Stimulated activated naive CD8-positive, alpha-beta T cell treated with anti-CD3 and anti-CD28 coated beads, Interleukin-15, amount 100 ng/mL, for 72 hours (primary cell): ENCODE measurements around the gene HCFC1R1.
A peak's percentile ranks its signal among the peaks of the same experiment; 100 is the strongest.

ENCODE experiments used
- ATAC-seq: fragments of 150-1000 bp; cut with Tn5 transposase; 2 replicates; pipeline ENCODE4 v1.10.0; 2021; ENCODE audit warnings: mild to moderate bottlenecking, moderate library complexity
- DNase-seq, 2 donors: peaks; one replicate each; pipeline ENCODE4 v3.0.0; 2021 to 2022
- H3K27ac Mint-ChIP-seq, 2 donors: one replicate each; pipeline ENCODE4 v1.8.0; 2022; ENCODE audit warnings: mild to moderate bottlenecking in 2 of 2, mixed read lengths in 2 of 2, moderate library complexity in 2 of 2
- H3K27me3 Mint-ChIP-seq: one replicate; pipeline ENCODE4 v1.8.0; 2022; ENCODE audit warnings: mixed read lengths
- H3K4me1 Mint-ChIP-seq: one replicate; pipeline ENCODE4 v1.8.0; 2022; ENCODE audit warnings: mild to moderate bottlenecking, mixed read lengths
- H3K4me3 Mint-ChIP-seq, 2 donors: one replicate each; pipeline ENCODE4 v1.8.0; 2022; ENCODE audit warnings: mild to moderate bottlenecking in 2 of 2, mixed read lengths in 2 of 2, moderate library complexity in 1 of 2
- H3K9me3 Mint-ChIP-seq, 2 donors: one replicate each; pipeline ENCODE4 v1.8.0; 2022; ENCODE audit warnings: mixed read lengths in 2 of 2

HCFC1R1 gene

GRCh38 chr16:3020604-3021448 is 2.9 kb downstream of the HCFC1R1 start:
- ATAC-seq (peak; percentile 40), DNase-seq (peak; percentile 53 to 59)
- Mint-ChIP-seq H3K9me3 (no peaks in the 10 kb centered on the region), H3K27ac (peak overlapping the region; percentile 69 to 96), H3K4me1 (peaks cover 76% of the 10 kb centered on the region), H3K4me3 (peak overlapping the region; percentile 85), H3K27me3 (peaks cover 35% of the 10 kb centered on the region)

- ATAC-seq (peak; percentile 29), DNase-seq (peak; percentile 68 to 70)
- H3K4me3 Mint-ChIP-seq = peak within 1 kb of the TSS; percentile 85
- peaks cover 70% of the 10 kb centered on the region for H3K4me1 Mint-ChIP-seq
- H3K27ac Mint-ChIP-seq = peak within 1 kb of the TSS; percentile 69 to 96
- peaks cover 35% of the 10 kb centered on the region for H3K27me3 Mint-ChIP-seq
- H3K9me3 Mint-ChIP-seq = no peaks in the 10 kb centered on the region
Observed at GRCh38 chr16:3020247-3020603, 3.5 kb downstream of the HCFC1R1 start, which contains the start of gene TNFRSF12A. Gene TNFRSF12A, plus strand, starts transcription at chr16:3020368. Its CDS starts 30 bp downstream, at chr16:3020398.

DNA sequence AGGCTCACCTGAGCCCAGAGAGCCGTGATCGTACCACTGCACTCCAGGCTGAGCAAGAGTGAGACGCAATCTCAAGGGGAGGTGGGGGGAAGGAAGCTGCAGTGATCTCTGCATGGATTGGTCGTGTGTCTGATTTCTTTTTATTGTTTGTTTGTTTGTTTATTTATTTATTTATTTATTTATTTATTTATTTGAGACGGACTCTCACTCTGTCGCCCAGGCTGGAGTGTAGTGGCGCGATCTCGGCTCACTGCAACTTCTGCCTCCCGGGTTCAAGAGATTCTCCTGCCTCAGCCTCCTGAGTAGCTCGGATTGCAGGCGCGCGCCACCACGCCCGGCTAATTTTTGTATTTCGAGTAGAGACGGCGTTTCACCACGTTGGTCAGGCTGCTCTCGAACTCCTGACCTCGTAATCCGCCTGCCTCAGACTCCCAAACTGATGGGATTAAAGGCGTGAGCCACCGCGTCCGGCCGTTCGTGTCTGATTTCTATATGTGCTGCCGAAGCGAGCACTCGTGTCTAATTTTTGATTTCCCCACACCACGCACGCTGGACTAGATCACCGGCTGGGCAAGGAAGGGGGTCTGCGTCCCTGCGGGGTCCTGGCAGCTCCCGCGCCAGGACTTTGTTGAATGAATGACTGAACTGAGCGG is 4.0 kb downstream of the HCFC1R1 start:
- H3K27me3 Mint-ChIP-seq = peaks cover 36% of the 10 kb centered on the region
- no peaks in the 10 kb centered on the region for H3K9me3 Mint-ChIP-seq
- ATAC-seq (no peak), DNase-seq (no peak)
- peaks cover 66% of the 10 kb centered on the region for H3K4me1 Mint-ChIP-seq
- H3K27ac Mint-ChIP-seq = no peak overlapping the region
- H3K4me3 Mint-ChIP-seq = peak overlapping the region; percentile 85

DNA sequence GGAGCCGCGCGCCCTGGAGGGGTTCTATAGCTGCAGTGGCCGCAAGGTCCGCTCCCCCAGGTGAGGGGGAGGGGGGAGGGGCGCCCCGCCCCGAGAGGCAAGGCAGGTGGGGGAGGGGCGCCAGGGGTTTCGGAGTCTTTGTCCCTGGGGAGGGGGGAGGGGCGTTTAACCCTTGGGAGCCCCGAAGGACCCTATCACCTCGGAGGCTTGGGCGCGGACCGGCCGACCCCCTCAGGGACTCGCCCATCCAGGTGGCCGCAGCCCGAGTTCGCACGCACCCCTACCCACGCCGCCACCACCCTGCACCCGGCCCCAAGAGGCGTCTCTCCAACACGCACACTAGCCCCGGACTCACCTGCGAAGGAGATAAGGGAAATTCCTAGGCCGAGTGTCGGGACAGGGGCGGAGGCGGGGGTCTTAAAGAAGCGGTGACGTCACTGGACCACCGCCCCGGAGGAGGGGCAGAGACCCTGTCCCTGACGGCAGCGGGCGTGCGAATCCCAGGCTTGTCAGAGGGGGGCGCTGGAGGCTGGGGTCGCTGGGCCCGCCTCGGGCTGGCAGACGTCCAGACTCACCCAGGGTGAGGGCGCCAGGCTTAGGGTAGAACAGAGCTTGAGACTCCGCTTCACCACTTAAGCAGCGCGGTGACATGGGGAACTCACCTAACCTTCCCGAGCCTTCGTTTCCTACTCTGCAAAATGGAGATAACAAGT is 5.8 kb downstream of the HCFC1R1 start, which contains the start of gene CLDN6:
CLDN6 (minus strand) TSS at position 390 of the 713 bp plus-strand sequence. CDS start 2,162 bp downstream, outside the sequence.
- DNase-seq (peak; percentile 46 to 60), ATAC-seq (no peak)
- Mint-ChIP-seq H3K4me3 (peak within 1 kb of the TSS in 1 of 2 donors; percentile 46), H3K4me1 (peaks cover 52% of the 10 kb centered on the region), H3K27me3 (peaks cover 53% of the 10 kb centered on the region), H3K27ac (no peak within 1 kb of the TSS), H3K9me3 (no peaks in the 10 kb centered on the region)

DNA sequence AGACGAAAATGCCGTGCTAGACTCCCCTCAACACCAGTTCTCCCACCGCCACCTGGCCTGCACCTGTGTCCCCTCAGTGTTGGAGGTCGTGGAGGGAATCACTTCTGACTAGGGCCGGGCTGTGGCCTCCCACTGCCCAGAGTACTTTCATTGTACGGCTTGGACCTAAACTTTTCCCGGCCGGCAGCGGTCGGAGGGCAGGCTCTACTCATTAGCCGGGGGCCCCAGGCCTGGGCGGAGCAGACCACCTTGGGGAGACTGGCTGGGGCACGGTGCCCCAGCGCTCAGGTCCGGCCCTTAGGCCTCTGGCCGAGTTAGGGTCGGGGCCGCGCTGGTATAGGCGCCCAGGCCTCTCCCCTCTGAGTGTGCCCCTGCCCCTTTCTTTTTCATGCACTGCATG is 6.4 kb downstream of the HCFC1R1 start:
- ATAC-seq = no peak
- no peaks in the 10 kb centered on the region for H3K9me3 Mint-ChIP-seq

DNA sequence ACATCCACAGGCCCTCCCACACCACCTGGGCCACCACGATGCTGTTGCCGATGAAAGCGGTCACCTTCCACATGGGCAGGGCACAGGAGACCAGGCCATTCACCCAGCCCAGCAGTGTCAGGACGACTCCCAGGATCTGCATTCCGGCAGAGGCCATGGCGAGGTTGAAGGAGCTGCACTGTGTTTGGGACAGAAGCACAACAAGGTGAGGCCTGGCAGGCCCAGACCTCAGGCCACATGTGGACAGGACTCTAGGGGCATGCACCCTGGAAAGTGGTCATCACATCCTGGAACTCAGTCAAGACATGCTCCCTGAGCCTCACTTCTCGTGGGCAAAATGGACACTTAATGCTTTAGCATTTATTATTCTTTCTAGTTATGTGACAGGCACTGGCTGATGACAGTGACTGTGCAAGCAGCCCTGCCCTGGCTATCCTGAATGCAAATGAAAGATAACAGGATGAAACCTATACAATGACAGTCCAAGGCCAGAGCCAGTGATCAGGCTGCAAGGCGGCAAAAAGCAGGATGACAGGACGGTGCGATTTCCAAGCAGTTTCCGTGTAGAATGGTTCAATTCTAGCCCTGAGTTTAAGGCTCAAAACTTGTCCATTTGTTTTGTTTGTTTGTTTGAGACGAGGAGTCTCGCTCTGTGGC is 7.7 kb downstream of the HCFC1R1 start:
- no peak overlapping the region for H3K4me3 Mint-ChIP-seq
- ATAC-seq (no peak), DNase-seq (no peak)
- H3K27me3 Mint-ChIP-seq = peaks cover 72% of the 10 kb centered on the region
- no peaks in the 10 kb centered on the region for H3K9me3 Mint-ChIP-seq
- no peak overlapping the region for H3K27ac Mint-ChIP-seq
- peaks cover 36% of the 10 kb centered on the region for H3K4me1 Mint-ChIP-seq

More for the DNA sequence above, 6.4 kb downstream of the HCFC1R1 start:
- Mint-ChIP-seq H3K4me3 (no peak overlapping the region), H3K4me1 (peaks cover 48% of the 10 kb centered on the region), H3K27ac (no peak overlapping the region), H3K27me3 (peaks cover 59% of the 10 kb centered on the region)
- DNase-seq = no peak

DNA sequence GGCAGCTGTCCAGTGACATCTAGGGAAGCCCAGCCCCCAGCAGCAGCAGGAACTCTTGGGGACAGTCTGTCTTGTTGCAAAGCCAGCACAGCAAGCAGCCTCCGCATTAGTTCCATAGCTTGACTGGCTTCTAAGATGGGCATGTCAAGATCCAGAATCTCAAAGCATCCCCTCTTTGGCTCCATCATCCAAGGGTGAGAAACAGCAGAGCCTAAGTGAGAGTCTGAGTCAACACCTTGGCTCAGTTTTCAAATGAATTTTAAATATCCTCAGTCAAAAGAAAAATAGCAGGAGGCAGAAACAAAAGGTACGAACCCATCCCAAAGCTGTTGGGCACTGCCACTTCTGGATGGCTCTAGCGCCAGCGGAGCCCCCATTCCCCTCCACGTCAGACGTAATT is 8.8 kb downstream of the HCFC1R1 start:
- no peak for DNase-seq
- Mint-ChIP-seq H3K27ac (no peak overlapping the region), H3K4me1 (peaks cover 26% of the 10 kb centered on the region), H3K9me3 (no peaks in the 10 kb centered on the region), H3K27me3 (peaks cover 68% of the 10 kb centered on the region), H3K4me3 (no peak overlapping the region)
- ATAC-seq = no peak

DNA sequence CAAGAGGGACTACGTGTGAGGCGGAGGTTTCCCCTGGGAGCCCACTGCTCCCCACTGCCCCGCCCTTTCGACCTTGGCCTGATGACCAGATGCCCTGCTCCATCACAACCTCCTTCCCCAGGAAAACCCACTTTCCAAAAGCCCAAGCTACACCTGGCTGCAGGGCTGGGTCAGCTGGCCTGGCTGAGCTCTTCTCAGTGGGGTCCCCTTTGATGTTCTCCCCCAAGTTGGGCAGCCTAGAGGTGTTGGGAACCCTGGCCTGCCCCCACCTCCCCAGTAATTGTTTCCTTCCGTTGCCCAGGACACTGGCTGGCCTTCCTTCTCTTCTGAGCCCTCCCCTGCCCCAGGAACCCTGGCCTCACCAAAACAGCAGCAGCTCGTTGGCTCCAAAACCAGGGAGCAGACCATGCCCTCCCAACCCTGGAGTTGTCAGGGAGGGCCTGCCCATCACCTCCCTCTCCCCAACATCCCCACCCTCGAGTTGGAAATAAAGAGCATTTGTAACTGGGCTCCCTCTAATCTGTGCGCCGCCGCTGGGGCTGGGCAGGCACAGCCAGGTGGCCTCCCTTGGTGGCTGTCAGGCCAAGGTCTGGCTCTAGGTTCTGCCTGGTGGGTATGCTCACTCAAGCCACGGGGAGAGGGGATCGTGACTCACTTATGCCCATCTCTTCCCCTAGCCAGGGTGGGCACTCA is 9.6 kb downstream of the HCFC1R1 start:
- Mint-ChIP-seq H3K9me3 (no peaks in the 10 kb centered on the region), H3K4me3 (no peak overlapping the region), H3K27ac (no peak overlapping the region), H3K4me1 (peaks cover 18% of the 10 kb centered on the region), H3K27me3 (peaks cover 62% of the 10 kb centered on the region)
- no peak for ATAC-seq
- DNase-seq = no peak

DNA sequence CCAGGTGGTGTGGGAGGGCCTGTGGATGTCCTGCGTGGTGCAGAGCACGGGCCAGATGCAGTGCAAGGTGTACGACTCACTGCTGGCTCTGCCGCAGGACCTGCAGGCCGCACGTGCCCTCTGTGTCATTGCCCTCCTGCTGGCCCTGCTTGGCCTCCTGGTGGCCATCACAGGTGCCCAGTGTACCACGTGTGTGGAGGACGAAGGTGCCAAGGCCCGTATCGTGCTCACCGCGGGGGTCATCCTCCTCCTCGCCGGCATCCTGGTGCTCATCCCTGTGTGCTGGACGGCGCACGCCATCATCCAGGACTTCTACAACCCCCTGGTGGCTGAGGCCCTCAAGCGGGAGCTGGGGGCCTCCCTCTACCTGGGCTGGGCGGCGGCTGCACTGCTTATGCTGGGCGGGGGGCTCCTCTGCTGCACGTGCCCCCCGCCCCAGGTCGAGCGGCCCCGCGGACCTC is 10.2 kb downstream of the HCFC1R1 start:
- H3K9me3 Mint-ChIP-seq = no peaks in the 10 kb centered on the region
- DNase-seq (no peak), ATAC-seq (no peak)
- peaks cover 59% of the 10 kb centered on the region for H3K27me3 Mint-ChIP-seq
- no peak overlapping the region for H3K4me3 Mint-ChIP-seq
- H3K27ac Mint-ChIP-seq = no peak overlapping the region
- peaks cover 17% of the 10 kb centered on the region for H3K4me1 Mint-ChIP-seq

- ATAC-seq = no peak
- peaks cover 59% of the 10 kb centered on the region for H3K27me3 Mint-ChIP-seq
- peak within 1 kb of the TSS in 1 of 2 donors; percentile 41 for H3K4me3 Mint-ChIP-seq
- H3K9me3 Mint-ChIP-seq = no peaks in the 10 kb centered on the region
- no peak within 1 kb of the TSS for H3K27ac Mint-ChIP-seq
- no peak for DNase-seq
- peaks cover 17% of the 10 kb centered on the region for H3K4me1 Mint-ChIP-seq
Observed at GRCh38 chr16:3012828-3013420, 10.8 kb downstream of the HCFC1R1 start, which contains the start of gene CLDN9. Gene CLDN9, plus strand, starts transcription at chr16:3012923. Its CDS starts 440 bp downstream, at chr16:3013363.

DNA sequence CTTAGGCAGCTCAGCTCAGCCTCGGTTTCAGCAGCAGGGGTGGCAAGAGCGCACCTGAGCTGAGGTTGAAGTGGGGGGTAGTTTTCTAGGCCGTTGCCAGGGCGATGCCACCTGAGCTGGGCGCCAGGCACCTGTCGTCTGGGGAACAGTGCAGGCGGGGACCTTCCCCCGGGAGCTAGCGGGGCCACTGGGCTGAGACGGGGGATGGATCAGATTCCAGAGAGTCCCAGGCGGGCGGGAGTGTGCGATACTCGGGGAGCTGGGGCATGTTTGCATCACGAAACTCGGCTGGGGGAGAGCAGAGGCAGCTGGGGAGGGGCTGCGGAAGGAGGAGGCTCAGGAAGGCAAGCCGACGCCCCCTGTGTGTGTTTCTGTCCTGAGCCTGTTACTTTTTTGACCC is 11.5 kb downstream of the HCFC1R1 start:
- DNase-seq (no peak), ATAC-seq (peak; percentile 3)
- no peak overlapping the region for H3K27ac Mint-ChIP-seq
- H3K27me3 Mint-ChIP-seq = peaks cover 59% of the 10 kb centered on the region
- peaks cover 22% of the 10 kb centered on the region for H3K4me1 Mint-ChIP-seq
- H3K9me3 Mint-ChIP-seq = no peaks in the 10 kb centered on the region
- peak overlapping the region in 1 of 2 donors; percentile 41 for H3K4me3 Mint-ChIP-seq

DNA sequence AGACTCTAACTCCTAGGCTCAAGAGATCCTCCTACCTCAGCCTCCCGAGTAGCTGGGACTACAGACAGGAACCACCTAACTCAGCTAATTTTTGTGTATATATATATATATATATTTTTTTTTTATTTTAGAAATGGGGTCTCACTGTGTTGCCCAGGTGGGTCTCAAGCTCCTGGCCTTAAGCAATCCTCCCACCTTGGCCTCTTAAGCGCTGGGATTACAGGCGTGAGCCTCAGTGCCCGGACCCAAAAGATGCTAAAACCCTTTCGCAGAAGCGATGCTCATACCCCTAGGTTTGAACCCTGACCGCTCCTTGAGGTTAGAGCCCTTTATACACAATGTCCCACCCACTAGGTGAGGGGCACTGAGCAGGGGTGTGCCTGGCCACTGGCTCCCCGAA is 13.2 kb downstream of the HCFC1R1 start:
- no peak for ATAC-seq
- H3K27me3 Mint-ChIP-seq = peaks cover 69% of the 10 kb centered on the region
- DNase-seq = no peak
- no peak overlapping the region for H3K27ac Mint-ChIP-seq
- no peak overlapping the region for H3K4me3 Mint-ChIP-seq
- peaks cover 26% of the 10 kb centered on the region for H3K4me1 Mint-ChIP-seq
- no peaks in the 10 kb centered on the region for H3K9me3 Mint-ChIP-seq

DNA sequence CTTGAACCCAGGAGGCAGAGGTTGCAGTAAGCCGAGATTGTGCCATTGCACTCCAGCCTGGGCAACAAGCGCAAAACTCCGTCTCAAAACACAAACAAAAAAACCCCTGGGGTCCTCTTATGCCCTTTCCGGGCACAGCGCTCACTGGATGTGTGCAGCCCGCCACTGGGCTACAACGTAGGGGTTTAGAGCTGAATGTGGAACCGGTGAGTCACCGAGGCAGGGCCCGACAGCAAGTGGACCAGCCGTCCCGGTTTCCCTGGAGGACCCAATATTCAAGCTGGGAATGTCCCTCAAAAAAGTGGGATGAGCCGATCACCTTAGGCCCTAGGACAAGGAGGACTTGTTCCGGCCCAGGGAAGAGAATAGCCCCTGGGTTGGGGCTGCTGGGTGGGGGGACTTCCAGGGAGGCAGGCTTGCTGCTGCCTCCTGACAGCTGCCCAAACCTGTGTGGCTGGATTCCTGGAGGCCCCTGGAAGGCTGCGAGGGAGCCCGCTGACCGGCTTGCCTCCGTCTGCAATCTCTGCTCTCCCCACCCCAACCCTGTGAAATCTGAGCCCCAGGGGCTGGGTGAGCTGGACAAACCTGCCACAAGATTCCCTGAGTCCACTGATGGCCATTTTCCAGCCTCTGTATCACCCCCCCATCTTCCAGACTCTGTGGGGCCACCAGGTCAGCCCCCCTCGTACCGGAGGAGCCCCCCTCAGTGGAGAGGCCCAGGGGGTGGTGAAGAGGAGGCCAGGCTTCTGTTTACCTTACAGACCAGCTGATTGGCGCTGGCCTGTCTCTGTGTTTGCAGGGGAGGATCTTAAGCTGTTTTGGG is 14.0 kb downstream of the HCFC1R1 start:
- Mint-ChIP-seq H3K4me3 (no peak overlapping the region), H3K9me3 (no peaks in the 10 kb centered on the region), H3K27me3 (peaks cover 74% of the 10 kb centered on the region), H3K27ac (no peak overlapping the region), H3K4me1 (peaks cover 29% of the 10 kb centered on the region)
- ATAC-seq (no peak), DNase-seq (no peak)

DNA sequence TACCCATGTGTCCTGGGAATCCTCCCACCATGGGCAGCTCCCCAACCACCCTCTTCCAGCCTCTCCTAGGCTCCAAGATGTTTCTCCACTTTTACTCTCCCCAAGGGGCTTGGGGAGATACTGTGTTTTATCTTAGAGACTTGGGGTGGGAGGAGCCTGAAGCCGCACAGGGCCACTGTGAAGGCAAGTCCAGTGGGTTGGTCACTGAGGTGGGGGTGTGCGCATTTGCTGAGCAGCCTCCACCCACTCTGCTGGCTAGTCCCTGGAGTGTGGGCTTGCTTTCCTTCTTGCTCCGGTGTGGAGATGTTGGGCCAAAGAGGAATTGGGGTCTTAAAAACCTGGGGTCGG is 15.1 kb downstream of the HCFC1R1 start:
- peak overlapping the region in 1 of 2 donors; percentile 67 for H3K27ac Mint-ChIP-seq
- H3K27me3 Mint-ChIP-seq = peaks cover 66% of the 10 kb centered on the region
- no peaks in the 10 kb centered on the region for H3K9me3 Mint-ChIP-seq
- ATAC-seq (no peak), DNase-seq (no peak)
- peaks cover 32% of the 10 kb centered on the region for H3K4me1 Mint-ChIP-seq
- peak overlapping the region in 1 of 2 donors; percentile 72 for H3K4me3 Mint-ChIP-seq
